Fibroblast of gingiva (primary cell): Measurements from ENCODE around the gene SELENOS.

ENCODE experiments used
- DNase-seq: peaks from one replicate; pipeline ENCODE4 v3.0.0-alpha.2; 2011; ENCODE audit warnings: low read depth

Gene SELENOS

DNA sequence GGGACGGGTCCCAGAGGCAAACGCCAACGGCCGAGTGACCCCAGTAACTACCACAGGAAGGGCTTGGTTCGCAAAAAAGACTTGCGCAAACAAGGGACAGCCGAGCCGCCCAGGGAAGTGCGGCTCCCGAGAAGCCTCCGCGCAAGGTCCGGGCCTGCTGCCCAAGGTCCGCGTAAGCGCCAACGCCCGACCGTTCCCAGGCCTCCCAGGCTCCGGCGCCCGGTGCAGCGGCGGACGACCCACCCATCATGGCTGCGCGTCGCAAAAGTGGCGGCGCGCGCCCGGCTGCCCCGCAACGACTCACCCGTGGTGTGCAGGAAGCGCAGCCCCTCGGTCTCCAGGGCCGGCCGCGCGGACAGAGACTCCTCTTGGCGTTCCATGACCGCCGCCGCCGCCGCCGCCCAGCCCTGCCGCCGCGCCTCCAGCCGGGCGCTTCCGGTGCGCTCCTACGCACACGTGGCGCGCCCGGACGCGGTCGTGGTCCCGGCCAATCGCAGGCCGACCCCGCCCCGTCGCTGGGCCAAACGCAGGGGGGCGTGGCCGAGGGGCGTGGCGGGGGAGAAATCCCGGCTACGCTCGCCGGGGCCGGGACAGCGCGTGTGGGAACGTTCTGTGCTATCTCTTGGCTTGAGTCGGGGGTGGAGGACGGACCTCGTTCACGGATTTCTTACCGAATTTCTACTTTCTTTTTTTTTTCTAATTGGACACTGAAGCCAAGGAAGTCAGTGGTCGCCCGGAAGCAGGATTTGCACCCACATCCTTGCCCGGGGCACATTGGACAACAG, at the start of gene SELENOS:
SELENOS (minus strand) TSS at position 448 of the 785 bp plus-strand sequence; CDS start at position 380, 68 bp downstream.
- peak; percentile 90 for DNase-seq

- DNase-seq, result no peak
Measured at GRCh38 chr15:101326462-101327146, 49.3 kb upstream of the SELENOS start.

DNA sequence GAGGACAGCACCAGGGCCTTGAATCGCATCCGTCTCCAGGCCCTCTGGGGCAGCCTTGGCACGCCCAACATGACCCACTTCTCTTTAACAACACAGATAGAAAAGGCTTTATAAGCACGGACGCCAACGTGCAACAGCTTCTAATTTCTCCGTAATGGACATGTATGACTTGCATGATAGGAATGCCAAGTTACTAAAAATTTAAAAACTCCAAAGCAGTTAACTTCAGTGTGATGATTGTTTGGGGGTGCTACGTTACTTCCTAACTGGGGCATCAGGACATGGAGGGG, 48.7 kb upstream of the SELENOS start:
- no peak for DNase-seq

DNA sequence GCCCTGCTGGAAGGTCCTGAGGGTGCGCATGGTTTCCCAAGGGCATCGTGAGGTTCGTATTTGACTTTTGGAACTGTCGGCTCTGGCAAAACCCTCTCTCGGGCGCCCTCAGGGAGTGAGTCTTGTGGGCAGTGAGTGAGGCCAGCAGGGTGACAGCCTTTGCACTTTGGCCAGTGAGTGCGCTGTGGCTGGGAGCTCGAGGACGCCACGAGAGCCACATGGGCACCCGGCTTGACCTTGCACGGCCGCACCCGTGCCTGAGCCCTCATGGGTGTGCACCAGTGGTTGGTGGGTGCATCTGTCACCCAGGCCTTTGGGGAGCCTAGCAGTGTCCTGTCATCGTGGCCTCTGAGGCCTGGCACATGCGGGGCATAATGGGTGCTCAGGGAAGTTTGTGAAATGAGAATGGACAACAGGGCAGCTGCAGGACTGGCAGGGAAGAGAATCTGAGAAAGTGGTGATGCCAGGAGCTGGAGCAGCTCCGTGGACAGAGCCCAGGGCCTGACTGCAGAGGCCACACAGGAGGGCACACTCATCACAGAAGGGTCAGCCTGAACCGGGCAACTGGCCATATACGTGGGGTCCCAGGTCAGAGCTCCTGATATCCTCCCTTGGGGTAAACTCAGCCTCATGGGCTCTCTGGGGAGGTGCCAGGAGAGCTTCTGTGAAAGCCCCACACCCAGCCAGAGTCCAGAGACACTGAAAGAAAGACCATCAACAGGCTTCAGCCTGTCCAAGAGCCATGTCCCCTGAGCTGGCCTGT, 48.2 kb upstream of the SELENOS start:
- no peak for DNase-seq

DNA sequence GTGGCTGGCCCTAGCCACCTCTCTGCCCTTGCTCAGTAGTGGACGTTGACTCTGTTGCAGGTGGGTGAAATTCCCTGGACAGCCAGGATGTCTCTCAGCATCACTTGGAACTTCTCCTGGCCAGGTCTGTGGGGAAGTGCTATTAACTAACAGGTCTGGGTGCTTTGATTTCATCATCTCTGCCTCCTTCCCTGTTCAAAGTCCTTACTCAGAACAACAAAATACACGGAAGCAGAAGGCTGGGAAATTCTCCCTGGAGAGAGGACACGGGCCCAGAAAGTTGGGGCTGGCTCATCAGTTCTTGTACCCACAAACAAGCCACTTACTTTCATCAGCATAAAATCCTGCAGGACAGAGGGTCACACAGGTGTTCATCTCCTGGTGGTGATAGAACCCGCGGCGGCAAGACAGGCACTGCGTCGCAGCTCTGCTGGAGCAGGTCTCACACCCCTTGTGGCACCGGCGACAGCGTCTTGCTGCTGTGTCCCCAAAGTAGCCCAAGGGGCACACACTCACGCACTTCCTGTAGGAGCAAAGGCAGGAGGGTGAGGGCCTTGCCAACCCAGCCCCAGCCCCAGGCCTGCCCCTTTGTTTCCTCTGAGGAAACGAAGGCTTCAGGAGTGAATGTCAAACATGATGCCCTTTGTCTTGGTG, 47.4 kb upstream of the SELENOS start:
- DNase-seq, result no peak

- no peak for DNase-seq
Measured at GRCh38 chr15:101323793-101324523, 46.7 kb upstream of the SELENOS start.

DNA sequence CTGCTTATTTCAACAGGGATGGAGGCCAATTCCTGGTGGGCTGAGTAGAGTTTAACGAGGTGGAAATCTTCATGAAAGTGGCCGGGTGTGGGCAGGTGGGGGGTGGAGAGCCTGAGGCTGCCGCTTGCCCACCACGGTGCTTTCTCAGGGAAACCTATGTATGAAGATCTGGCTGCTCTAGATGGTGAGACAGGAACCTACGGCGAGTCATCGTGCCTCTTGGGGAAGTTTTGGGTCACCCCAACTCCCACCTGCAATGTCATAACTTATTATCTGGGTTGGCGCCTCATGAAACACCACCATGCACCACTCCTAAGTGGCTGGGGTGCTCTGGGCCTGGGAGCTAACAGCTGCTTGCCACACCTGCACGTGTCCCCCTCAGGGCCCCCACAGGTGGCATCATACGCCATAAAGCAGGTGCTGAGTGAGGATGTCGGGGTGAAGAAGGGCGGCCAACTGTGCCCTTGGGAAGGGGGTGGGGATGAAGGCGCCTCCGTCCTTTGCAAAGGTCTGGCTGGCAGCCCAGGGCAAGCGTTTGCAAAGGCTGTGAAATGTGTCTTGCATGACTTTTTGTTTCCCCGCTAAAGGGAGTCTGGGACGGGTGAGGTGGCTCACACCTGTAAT, 45.7 kb upstream of the SELENOS start:
- DNase-seq, result no peak

- DNase-seq, result no peak
Measured at GRCh38 chr15:101322016-101322695, 44.9 kb upstream of the SELENOS start.

- DNase-seq, result no peak
Measured at GRCh38 chr15:101320501-101321052, 43.3 kb upstream of the SELENOS start.

DNA sequence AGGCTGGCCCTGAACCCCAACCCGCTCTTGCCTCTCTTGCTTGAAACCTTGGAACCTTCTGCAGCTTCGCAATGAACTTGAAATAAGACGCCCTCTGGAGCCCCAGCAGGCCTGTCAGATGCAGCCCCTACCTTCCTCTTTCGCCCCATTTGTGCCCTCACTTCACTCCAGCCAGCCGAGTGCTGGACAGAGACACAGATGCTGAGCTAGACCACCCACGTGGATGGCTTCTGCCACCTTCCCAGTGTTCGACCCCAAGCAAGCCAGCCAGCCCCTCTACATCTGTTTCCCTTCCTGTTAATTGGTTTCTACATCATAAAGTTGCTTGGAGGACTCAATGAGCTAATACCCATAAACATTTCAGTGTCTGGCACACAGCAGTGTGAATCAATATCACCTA, 41.6 kb upstream of the SELENOS start:
- DNase-seq, result no peak

DNA sequence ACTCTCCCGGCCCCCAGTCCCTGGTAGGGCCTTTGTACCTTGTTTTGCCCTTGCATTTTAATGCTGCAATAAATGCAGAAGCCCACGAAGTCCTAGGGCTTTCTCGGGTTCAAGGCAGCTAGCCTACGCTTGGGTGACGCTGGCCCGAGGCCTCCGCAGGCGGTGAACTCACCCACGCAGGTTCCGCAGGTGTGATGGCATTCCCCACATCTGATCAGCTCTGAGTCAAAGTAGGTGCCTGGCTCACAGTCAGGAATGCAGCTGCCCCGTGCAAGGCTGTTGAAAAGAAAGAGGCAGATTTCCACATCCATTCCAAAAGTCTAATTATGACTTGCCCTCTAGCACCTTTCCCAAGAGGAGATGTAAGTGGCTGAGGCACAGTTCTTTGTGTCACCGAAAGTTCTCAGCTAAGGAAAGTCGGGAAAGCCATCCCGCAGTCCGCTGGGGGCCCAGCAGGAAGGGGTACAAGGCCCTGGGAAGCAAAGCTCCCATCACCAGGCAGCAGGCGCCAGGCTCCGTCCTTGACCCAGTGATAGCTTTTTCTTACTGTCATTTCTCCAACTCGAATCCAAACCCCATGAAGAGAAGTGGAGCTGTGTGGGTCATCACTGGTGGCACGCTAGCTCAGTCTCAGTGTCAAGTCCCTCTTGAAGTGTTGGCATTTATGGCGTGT, 41.0 kb upstream of the SELENOS start:
- no peak for DNase-seq

GRCh38 chr15:101317336-101317872, 40.1 kb upstream of the SELENOS start:
- no peak for DNase-seq

DNA sequence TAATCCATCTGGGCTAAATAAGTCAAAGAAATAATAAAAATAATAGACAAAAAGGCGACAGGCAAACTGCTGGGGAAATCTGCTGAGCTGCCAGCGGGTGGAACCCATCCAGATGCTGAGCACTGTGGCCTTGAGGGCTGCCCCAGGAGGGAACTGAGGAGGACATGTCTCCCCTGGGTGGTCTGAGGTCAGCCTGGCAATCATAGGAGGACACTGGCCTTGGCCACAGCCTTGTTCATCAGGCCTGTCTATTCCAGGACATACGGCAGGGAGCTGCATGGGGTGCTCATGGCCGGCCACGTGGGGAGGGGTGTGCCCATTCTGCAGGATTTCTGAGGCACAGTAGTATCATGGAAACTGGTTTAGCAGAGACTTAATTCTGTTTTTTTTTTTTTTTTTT, 39.2 kb upstream of the SELENOS start:
- no peak for DNase-seq

- no peak for DNase-seq
Measured at GRCh38 chr15:101315736-101316135, 38.5 kb upstream of the SELENOS start.

DNA sequence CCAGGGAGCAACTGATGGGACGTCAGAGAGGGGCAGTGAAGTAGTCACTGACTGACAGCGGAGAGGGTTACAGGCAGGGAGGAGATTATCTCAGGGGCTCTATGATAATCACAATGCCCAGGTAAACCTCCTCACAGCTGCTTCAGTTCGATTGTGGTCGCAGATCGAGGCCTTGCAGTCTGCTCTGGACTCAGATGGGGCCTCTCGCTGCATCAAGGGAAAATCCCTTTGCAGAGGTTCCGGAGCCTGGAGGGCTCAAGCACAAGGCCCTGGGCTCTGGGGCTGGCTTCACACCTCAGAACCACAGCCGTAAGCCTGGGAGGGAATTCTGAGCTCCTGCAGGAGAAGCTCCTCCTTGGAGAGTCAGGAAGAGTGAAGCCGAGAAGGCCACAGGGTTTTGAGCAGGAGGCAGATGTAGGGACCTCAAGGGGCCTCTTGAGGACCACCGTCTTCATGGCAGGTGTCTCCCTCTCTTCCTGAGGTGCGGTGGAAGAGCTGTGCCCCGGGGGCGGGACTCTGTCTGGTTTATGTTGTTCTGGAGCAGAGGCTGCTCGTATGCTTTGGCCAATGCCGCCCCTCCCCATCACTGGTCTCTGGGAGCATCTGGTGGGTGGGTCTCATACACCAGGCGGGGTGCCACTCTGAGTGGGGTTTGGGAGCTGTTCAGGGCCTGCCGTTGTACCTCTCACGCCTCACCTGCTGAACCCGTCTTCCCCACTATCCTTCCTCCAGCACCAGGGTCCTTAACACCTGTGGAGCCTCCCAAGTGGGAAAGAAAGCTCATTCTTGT, 37.2 kb upstream of the SELENOS start:
- no peak for DNase-seq

GRCh38 chr15:101313041-101313761, 35.9 kb upstream of the SELENOS start:
- DNase-seq, result no peak

- DNase-seq, result no peak
Measured at GRCh38 chr15:101310508-101310907, 33.2 kb upstream of the SELENOS start.

- DNase-seq, result no peak
Measured at GRCh38 chr15:101310161-101310480, 32.8 kb upstream of the SELENOS start.
